ENCODE measurements around the gene ASB2. TPM values are rescaled to one million over a fixed set of nuclear protein-coding genes. Genes with fewer than 3 reads are reported as not detected.
A peak's percentile ranks its signal among the peaks of the same experiment; 100 is the strongest.

The ASB2 gene
- total and polyA plus RNA-seq, 2 experiments from 2014 or later, result 191 to 208 TPM

DNA sequence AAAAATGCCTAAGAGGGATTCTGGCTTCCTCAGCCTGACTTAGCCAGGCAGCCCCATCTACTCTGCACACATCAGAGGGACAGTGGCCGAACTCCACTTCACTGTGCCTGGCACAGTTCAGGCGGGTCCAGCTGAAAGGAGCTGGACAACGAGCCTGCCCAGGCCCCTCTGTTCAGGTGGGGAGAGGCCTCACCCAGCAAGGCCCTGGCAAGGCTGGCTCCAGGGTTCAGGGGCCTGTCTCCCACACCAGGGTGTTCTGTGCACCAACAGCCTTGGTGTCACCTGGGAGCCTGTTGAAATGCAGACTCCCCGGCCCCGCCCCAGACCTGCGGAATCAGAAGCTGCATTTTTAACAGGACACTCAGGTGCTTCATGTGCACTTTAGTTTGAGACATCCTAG, 39.4 kb downstream of the ASB2 start:
- peaks cover 84% of the 10 kb centered on the region for H3K36me3 ChIP-seq
- H3K4me1 ChIP-seq (ENCODE audit: low read depth), result no peaks in the 10 kb centered on the region
- TF ChIP-seq, protein P1, sequence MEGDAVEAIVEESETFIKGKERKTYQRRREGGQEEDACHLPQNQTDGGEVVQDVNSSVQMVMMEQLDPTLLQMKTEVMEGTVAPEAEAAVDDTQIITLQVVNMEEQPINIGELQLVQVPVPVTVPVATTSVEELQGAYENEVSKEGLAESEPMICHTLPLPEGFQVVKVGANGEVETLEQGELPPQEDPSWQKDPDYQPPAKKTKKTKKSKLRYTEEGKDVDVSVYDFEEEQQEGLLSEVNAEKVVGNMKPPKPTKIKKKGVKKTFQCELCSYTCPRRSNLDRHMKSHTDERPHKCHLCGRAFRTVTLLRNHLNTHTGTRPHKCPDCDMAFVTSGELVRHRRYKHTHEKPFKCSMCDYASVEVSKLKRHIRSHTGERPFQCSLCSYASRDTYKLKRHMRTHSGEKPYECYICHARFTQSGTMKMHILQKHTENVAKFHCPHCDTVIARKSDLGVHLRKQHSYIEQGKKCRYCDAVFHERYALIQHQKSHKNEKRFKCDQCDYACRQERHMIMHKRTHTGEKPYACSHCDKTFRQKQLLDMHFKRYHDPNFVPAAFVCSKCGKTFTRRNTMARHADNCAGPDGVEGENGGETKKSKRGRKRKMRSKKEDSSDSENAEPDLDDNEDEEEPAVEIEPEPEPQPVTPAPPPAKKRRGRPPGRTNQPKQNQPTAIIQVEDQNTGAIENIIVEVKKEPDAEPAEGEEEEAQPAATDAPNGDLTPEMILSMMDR (IDR thresholded peaks at IDR 0.05; ENCODE audit: low read depth, low read length), result no peak
- H3K4me3 ChIP-seq, result no peak overlapping the region
- H3K27me3 ChIP-seq, result no peaks in the 10 kb centered on the region
- DNase-seq (ENCODE audit: low read depth in 1 of 2, low spot score in 1 of 2), result no peak
- H3K9me3 ChIP-seq (ENCODE audit: low read depth), result no peaks in the 10 kb centered on the region
- no peak overlapping the region for H3K27ac ChIP-seq

DNA sequence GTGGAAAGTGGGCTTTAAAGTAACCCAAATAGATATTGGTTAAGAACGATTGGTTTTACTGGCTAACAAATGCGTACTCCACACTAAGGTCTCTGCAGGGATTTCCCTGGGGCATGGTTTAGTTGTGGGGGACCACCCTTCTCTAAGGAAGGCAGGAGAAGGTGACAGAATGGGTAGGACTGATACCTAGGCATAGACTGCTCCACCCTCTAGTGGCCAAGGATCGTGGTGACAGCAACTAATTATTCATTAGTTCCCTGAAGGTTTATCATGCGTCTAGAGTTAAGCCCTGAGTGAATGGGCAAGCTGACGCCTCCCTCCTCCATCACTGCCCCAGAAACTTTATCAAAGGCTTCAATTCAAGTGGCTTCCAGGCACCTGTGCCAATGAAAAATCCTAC, 40.1 kb downstream of the ASB2 start:
- peak in 1 of 2 donors; percentile 49 for DNase-seq (ENCODE audit: low read depth in 1 of 2, low spot score in 1 of 2)
- Histone ChIP-seq H3K36me3 (peaks cover 77% of the 10 kb centered on the region), H3K9me3 (ENCODE audit: low read depth) (no peaks in the 10 kb centered on the region), H3K27ac (no peak overlapping the region), H3K4me1 (ENCODE audit: low read depth) (no peaks in the 10 kb centered on the region), H3K4me3 (no peak overlapping the region), H3K27me3 (no peaks in the 10 kb centered on the region)
- TF ChIP-seq, protein P1 (IDR thresholded peaks at IDR 0.05; ENCODE audit: low read depth, low read length), result peak; percentile 38

DNA sequence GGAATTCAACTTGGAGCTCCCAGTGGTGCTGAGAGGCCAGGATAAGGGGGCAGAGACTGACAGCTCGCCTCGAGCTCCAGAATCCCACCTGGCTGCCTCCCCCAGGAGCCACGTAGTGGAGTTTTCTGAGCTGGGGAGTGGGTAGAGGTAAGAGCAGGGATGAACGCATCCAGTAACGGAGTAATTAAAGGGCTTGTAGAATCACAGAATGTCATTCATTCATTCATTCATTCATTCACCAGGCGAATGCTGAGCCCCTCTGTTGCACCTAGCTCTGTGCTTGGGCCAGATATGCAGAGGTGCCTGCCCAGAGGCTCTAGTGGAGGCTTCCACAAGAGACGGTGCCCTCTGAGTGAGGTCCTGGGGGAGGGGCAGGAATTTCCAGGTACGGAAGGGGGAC, 41.2 kb downstream of the ASB2 start:
- no peak overlapping the region for H3K27ac ChIP-seq
- TF ChIP-seq, protein P1 (IDR thresholded peaks at IDR 0.05; ENCODE audit: low read depth, low read length), result no peak
- no peak for DNase-seq (ENCODE audit: low read depth in 1 of 2, low spot score in 1 of 2)
- H3K4me1 ChIP-seq (ENCODE audit: low read depth), result no peaks in the 10 kb centered on the region
- no peaks in the 10 kb centered on the region for H3K27me3 ChIP-seq
- H3K4me3 ChIP-seq, result no peak overlapping the region
- H3K9me3 ChIP-seq (ENCODE audit: low read depth), result no peaks in the 10 kb centered on the region
- H3K36me3 ChIP-seq, result peaks cover 68% of the 10 kb centered on the region

DNA sequence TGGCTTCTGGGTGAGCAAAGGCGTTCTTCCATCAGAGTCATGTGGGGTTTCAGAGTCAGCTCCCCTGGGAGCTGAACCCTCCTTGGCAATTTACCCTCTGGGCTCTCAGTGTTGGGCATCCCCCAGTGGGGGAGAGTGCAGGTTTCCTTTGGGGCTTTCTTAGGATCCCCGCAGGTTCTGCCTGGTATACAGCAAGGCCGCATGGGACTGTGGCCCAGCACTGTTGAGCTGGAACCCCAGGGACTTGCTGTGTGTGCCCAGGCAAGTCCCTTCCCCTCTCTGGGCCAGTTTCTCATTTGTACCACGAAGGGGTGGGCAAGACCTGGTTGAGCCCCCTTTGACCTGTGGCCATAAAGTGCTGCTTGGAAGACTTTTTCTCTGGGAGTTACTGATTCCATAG, 43.7 kb downstream of the ASB2 start:
- no peak for DNase-seq (ENCODE audit: low read depth in 1 of 2, low spot score in 1 of 2)
- no peaks in the 10 kb centered on the region for H3K9me3 ChIP-seq (ENCODE audit: low read depth)
- H3K4me1 ChIP-seq (ENCODE audit: low read depth), result no peaks in the 10 kb centered on the region
- H3K36me3 ChIP-seq, result peaks cover 49% of the 10 kb centered on the region
- H3K4me3 ChIP-seq, result no peak overlapping the region
- H3K27me3 ChIP-seq, result no peaks in the 10 kb centered on the region
- TF ChIP-seq, protein P1 (IDR thresholded peaks at IDR 0.05; ENCODE audit: low read depth, low read length), result no peak
- no peak overlapping the region for H3K27ac ChIP-seq

DNA sequence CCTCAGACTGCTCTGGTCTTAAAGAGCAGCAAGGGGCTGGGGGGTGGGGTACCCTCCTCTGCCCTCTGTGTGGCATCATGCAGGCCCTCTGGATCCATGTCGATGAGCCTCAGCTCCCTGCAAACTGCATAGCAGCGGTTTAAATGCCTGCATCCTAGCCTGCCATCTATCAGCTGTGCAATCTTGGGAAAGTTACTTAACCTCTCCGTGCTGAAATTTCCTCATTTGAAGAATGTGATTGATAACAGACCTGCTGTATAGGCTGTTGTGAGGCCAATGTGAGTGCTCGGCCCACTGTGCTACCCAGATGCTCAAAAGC, 45.4 kb downstream of the ASB2 start:
- Histone ChIP-seq H3K27ac (peak overlapping the region; percentile 43), H3K27me3 (no peaks in the 10 kb centered on the region), H3K9me3 (ENCODE audit: low read depth) (no peaks in the 10 kb centered on the region), H3K4me3 (no peak overlapping the region), H3K36me3 (peaks cover 34% of the 10 kb centered on the region), H3K4me1 (ENCODE audit: low read depth) (no peaks in the 10 kb centered on the region)
- TF ChIP-seq, protein P1 (IDR thresholded peaks at IDR 0.05; ENCODE audit: low read depth, low read length), result no peak
- no peak for DNase-seq (ENCODE audit: low read depth in 1 of 2, low spot score in 1 of 2)

Data from cardiac muscle cell (in vitro differentiated cells and primary cell).